Loucy (cell line): ENCODE results near the gene CLIP1.

Experiments used
- H2AFZ ChIP-seq: fragments of 200-600 bp; sonication (generic); 2 replicates; pipeline ENCODE4 v1.6.0; 2016; ENCODE audit warnings: antibody characterized with exemption, mild to moderate bottlenecking, low read length, moderate library complexity
- H3F3A ChIP-seq: fragments of 200-600 bp; 2 replicates; pipeline ENCODE4 v1.6.0; 2016; ENCODE audit warnings: antibody characterized with exemption, low read depth, mild to moderate bottlenecking
- H3K27me3 ChIP-seq: fragments of 200-600 bp; sonication (generic); 2 replicates; pipeline ENCODE4 v1.6.1; 2014; ENCODE audit warnings: low read length, mild to moderate bottlenecking; ENCODE audit not compliant: insufficient read depth, poor library complexity, severe bottlenecking
- H3K36me3 ChIP-seq: fragments of 200-600 bp; sonication (generic); 2 replicates; pipeline ENCODE4 v1.6.1; 2016; ENCODE audit warnings: low read length; ENCODE audit not compliant: insufficient read depth
- H3K4me1 ChIP-seq: fragments of 200-600 bp; sonication (generic); 2 replicates; pipeline ENCODE4 v1.5.1; 2014; ENCODE audit warnings: low read length, mild to moderate bottlenecking; ENCODE audit not compliant: insufficient read depth, poor library complexity, severe bottlenecking
- H3K4me2 ChIP-seq: fragments of 200-600 bp; sonication (generic); 2 replicates; pipeline ENCODE4 v1.6.0; 2014; ENCODE audit warnings: antibody characterized with exemption, low read length, low read depth, mild to moderate bottlenecking; ENCODE audit not compliant: poor library complexity, severe bottlenecking
- H3K4me3 ChIP-seq: fragments of 200-600 bp; sonication (generic); 2 replicates; pipeline ENCODE4 v1.5.1; 2014; ENCODE audit warnings: low read length, mild to moderate bottlenecking, mixed read lengths; ENCODE audit not compliant: poor library complexity, severe bottlenecking
- H3K79me2 ChIP-seq: fragments of 200-600 bp; sonication (generic); 2 replicates; pipeline ENCODE4 v1.6.1; 2014; ENCODE audit warnings: low read length; ENCODE audit not compliant: insufficient read depth
- H3K9ac ChIP-seq: fragments of 200-600 bp; sonication (generic); 2 replicates; pipeline ENCODE4 v1.6.0; 2014; ENCODE audit warnings: mild to moderate bottlenecking, low read depth, low read length, moderate library complexity; ENCODE audit not compliant: poor library complexity, severe bottlenecking
- H3K9me2 ChIP-seq: fragments of 200-600 bp; sonication (generic); replicated peaks from 2 replicates; pipeline ENCODE4 v1.6.1; 2016; ENCODE audit warnings: low read depth, low read length, mixed read lengths
- H3K9me3 ChIP-seq: fragments of 200-600 bp; sonication (generic); 2 replicates; pipeline ENCODE4 v1.6.1; 2014; ENCODE audit warnings: mild to moderate bottlenecking, antibody characterized with exemption, low read length, low read depth; ENCODE audit not compliant: insufficient read depth
- H4K20me1 ChIP-seq: fragments of 200-600 bp; sonication (generic); 2 replicates; pipeline ENCODE4 v1.6.0; 2014; ENCODE audit warnings: antibody characterized with exemption, low read length, mild to moderate bottlenecking; ENCODE audit not compliant: insufficient read depth, poor library complexity, severe bottlenecking
- EZH2phosphoT487 ChIP-seq: fragments of 200-600 bp; IDR thresholded peaks from 2 replicates; pipeline ENCODE4 v1.6.1; 2018; ENCODE audit warnings: antibody characterized with exemption, mild to moderate bottlenecking, moderate library complexity, borderline replicate concordance
- TF ChIP-seq, protein P1 (sequence below): fragments of 200-600 bp; sonication (generic); conservative IDR thresholded peaks from 2 replicates; pipeline ENCODE4 v1.5.1; 2014; ENCODE audit warnings: mild to moderate bottlenecking, antibody characterized with exemption, low read length

Gene CLIP1

DNA sequence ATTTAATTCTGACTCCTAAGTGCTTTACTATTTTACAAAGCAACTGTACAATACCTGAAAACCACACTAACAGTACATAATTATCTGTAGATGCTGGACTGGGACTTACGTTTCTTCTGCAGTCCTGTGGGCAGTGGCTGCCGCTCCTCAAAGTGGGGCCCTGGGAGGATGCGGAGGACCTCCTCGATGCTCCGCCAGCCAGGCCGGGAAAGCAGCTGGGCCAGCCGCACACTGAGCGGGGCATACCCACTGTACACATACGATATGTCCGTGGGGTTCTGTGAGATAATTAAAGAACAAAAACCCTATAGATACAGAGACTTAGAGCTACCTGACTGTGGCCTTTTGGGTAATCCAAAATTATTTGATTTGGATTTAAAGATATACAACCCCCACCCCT is 189.8 kb downstream of the CLIP1 start:
- Histone ChIP-seq H3K4me3 (no peak overlapping the region), H3K4me2 (no peak overlapping the region), H3K36me3 (peaks cover 28% of the 10 kb centered on the region; the same call in 1 of the 2 replicates), H4K20me1 (no peaks in the 10 kb centered on the region), H3K79me2 (no peaks in the 10 kb centered on the region), H3F3A (no peaks in the 10 kb centered on the region), H3K4me1 (peaks cover 10% of the 10 kb centered on the region), H3K9me3 (no peaks in the 10 kb centered on the region), H2AFZ (no peak overlapping the region), H3K9ac (no peak overlapping the region), H3K9me2 (no peaks in the 10 kb centered on the region), H3K27me3 (no peaks in the 10 kb centered on the region)
- no peak for TF ChIP-seq EZH2phosphoT487
- TF ChIP-seq, protein P1, sequence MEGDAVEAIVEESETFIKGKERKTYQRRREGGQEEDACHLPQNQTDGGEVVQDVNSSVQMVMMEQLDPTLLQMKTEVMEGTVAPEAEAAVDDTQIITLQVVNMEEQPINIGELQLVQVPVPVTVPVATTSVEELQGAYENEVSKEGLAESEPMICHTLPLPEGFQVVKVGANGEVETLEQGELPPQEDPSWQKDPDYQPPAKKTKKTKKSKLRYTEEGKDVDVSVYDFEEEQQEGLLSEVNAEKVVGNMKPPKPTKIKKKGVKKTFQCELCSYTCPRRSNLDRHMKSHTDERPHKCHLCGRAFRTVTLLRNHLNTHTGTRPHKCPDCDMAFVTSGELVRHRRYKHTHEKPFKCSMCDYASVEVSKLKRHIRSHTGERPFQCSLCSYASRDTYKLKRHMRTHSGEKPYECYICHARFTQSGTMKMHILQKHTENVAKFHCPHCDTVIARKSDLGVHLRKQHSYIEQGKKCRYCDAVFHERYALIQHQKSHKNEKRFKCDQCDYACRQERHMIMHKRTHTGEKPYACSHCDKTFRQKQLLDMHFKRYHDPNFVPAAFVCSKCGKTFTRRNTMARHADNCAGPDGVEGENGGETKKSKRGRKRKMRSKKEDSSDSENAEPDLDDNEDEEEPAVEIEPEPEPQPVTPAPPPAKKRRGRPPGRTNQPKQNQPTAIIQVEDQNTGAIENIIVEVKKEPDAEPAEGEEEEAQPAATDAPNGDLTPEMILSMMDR = no peak

DNA sequence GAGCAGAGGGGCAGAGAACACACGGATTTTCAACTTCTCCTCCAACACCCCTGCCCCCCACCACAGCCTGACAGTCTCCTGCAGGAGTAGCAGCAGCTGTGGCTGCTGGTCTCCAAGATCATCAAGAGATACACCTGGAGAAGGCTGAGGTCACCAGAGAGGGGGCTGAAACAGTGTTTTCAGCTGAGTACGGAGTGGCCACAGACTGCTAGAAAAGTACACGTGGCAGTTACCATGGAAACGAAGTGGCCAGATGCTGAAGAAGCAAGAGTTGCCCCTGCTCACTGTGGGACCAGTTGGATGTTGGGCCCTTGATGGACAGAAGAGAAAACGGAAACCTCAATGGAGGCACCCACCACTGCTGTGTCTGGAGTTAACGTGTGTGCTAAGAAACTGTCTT is 191.7 kb downstream of the CLIP1 start:
- H3K9me3 ChIP-seq = no peaks in the 10 kb centered on the region
- peaks cover 9% of the 10 kb centered on the region for H4K20me1 ChIP-seq
- no peaks in the 10 kb centered on the region for H3K79me2 ChIP-seq
- no peak overlapping the region for H3K4me2 ChIP-seq
- no peaks in the 10 kb centered on the region for H3K9me2 ChIP-seq
- TF ChIP-seq, protein P1 = no peak
- no peak for TF ChIP-seq EZH2phosphoT487
- H3F3A ChIP-seq = no peaks in the 10 kb centered on the region
- peaks cover 27% of the 10 kb centered on the region; the same call in 1 of the 2 replicates for H3K36me3 ChIP-seq
- H3K4me1 ChIP-seq = peaks cover 20% of the 10 kb centered on the region
- no peak overlapping the region for H2AFZ ChIP-seq
- no peak overlapping the region for H3K9ac ChIP-seq
- no peak overlapping the region for H3K4me3 ChIP-seq
- no peaks in the 10 kb centered on the region for H3K27me3 ChIP-seq

DNA sequence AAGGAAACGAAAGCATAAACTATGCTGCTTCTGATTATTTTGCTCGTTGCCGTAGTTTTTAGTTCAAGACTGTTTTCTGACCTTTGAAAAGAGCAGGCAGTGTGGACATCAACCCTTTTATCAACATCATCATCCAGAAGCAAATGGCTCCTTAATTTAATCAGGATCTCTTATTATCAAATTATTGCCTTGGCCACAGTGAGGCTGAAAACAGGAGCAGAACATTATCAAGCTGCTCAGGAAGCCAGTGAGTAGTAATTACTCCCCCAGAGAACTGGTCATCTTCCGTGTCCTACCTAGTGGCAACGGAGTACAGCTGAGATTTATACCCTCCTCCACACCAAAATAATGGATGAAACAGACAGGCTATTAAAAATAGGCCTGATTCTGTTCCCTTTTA is 194.4 kb downstream of the CLIP1 start:
- Histone ChIP-seq H3K9ac (peak overlapping the region; percentile 63), H3K4me1 (peaks cover 32% of the 10 kb centered on the region), H3K79me2 (peaks cover 25% of the 10 kb centered on the region), H3K9me3 (no peaks in the 10 kb centered on the region), H3K4me2 (peak overlapping the region; percentile 90), H4K20me1 (peaks cover 27% of the 10 kb centered on the region), H3K36me3 (peaks cover 16% of the 10 kb centered on the region; the same call in 1 of the 2 replicates), H2AFZ (peak overlapping the region; percentile 31; the same call in 1 of the 2 replicates), H3F3A (peaks cover 5% of the 10 kb centered on the region; the same call in 1 of the 2 replicates), H3K27me3 (no peaks in the 10 kb centered on the region), H3K4me3 (peak overlapping the region; percentile 73), H3K9me2 (no peaks in the 10 kb centered on the region)
- TF ChIP-seq EZH2phosphoT487 = no peak
- TF ChIP-seq, protein P1 = no peak
